ENCODE results near the gene PRELP. TPM values are rescaled to one million over a fixed set of nuclear protein-coding genes. Genes with fewer than 3 reads are reported as not detected.

PRELP gene
- total RNA-seq, 1 donor from 2014 or later, result 2.9 TPM

GRCh38 chr1:203519896-203520295 lies 44.3 kb downstream of the PRELP start:
- H3K4me1 Mint-ChIP-seq, result peaks cover 86% of the 10 kb centered on the region

DNA sequence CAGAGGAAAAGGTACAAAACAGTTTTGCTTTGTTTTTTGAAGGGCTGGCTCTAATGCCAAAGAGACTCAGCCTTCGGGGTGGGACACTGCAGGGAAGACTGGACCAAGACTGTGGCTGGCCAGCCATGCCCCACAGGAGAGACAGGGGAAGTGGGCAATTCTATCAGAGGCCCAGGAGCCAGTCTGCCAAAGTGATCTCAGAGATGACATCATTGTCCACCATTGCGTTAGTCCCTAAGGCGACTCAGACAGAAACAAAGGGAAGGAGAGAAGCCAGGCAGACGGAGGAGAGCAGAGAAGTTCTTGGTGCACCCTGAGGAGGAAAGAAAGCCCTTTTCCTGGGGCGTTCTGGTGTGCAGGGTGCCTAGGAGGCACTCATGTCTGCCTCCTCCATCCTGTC lies 44.7 kb downstream of the PRELP start:
- DNase-seq (ENCODE audit: low read depth, low spot score), result no peak
- no peak overlapping the region for H3K4me3 Mint-ChIP-seq
- no peaks in the 10 kb centered on the region for H3K9me3 Mint-ChIP-seq
- TF ChIP-seq, protein P1, sequence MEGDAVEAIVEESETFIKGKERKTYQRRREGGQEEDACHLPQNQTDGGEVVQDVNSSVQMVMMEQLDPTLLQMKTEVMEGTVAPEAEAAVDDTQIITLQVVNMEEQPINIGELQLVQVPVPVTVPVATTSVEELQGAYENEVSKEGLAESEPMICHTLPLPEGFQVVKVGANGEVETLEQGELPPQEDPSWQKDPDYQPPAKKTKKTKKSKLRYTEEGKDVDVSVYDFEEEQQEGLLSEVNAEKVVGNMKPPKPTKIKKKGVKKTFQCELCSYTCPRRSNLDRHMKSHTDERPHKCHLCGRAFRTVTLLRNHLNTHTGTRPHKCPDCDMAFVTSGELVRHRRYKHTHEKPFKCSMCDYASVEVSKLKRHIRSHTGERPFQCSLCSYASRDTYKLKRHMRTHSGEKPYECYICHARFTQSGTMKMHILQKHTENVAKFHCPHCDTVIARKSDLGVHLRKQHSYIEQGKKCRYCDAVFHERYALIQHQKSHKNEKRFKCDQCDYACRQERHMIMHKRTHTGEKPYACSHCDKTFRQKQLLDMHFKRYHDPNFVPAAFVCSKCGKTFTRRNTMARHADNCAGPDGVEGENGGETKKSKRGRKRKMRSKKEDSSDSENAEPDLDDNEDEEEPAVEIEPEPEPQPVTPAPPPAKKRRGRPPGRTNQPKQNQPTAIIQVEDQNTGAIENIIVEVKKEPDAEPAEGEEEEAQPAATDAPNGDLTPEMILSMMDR (conservative IDR thresholded peaks at IDR 0.05), result no peak
- peaks cover 85% of the 10 kb centered on the region for H3K4me1 Mint-ChIP-seq
- H3K27ac Mint-ChIP-seq (ENCODE audit: unreplicated experiment), result peak overlapping the region; percentile 53
- H3K27me3 Mint-ChIP-seq (ENCODE audit: low read depth), result no peaks in the 10 kb centered on the region
- H3K36me3 Mint-ChIP-seq (ENCODE audit: low read depth), result no peaks in the 10 kb centered on the region

More at GRCh38 chr1:203519896-203520295, 44.3 kb downstream of the PRELP start:
- no peak for DNase-seq (ENCODE audit: low read depth, low spot score)
- Mint-ChIP-seq H3K27me3 (ENCODE audit: low read depth) (no peaks in the 10 kb centered on the region), H3K36me3 (ENCODE audit: low read depth) (no peaks in the 10 kb centered on the region), H3K4me3 (no peak overlapping the region), H3K27ac (ENCODE audit: unreplicated experiment) (peak overlapping the region; percentile 16), H3K9me3 (no peaks in the 10 kb centered on the region)
- TF ChIP-seq, protein P1 (conservative IDR thresholded peaks at IDR 0.05), result no peak

DNA sequence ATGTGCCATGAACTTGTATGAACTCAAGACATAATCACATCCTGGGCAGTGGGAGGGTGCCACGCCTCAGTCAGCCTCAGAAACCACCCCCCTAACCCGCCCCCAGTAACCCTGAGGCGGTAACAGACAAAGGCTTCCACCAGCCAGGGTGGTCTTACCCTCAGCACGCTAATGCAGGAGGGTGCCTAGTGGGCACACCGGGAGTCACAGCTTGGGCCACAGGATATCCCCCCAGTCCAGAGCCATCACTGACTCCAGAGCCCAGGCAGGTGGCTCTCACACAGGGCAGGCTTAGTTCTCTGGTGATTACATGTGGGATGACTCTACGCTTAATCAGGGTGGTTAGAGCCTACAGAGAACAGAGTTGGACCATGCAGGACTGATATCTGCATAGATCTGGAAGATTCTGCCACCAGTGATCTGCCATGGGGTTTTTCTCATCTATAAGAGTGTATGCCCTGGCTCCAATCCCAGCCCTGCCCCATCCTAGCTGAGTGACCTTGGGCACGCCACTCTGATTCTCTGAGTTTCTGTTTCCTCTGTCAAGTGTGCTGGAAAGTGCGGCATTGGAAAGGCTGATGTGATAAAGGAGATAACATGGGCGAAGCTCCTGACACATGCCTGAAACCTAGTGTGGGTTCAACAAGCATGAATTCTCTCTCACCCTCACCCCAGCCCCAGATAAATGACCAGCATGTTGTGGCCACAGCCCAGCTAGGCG lies 45.6 kb downstream of the PRELP start:
- DNase-seq (ENCODE audit: low read depth, low spot score), result no peak
- Mint-ChIP-seq H3K9me3 (no peaks in the 10 kb centered on the region), H3K27ac (ENCODE audit: unreplicated experiment) (no peak overlapping the region), H3K27me3 (ENCODE audit: low read depth) (no peaks in the 10 kb centered on the region), H3K4me1 (peaks cover 81% of the 10 kb centered on the region), H3K4me3 (no peak overlapping the region), H3K36me3 (ENCODE audit: low read depth) (no peaks in the 10 kb centered on the region)
- TF ChIP-seq, protein P1 (conservative IDR thresholded peaks at IDR 0.05), result no peak

DNA sequence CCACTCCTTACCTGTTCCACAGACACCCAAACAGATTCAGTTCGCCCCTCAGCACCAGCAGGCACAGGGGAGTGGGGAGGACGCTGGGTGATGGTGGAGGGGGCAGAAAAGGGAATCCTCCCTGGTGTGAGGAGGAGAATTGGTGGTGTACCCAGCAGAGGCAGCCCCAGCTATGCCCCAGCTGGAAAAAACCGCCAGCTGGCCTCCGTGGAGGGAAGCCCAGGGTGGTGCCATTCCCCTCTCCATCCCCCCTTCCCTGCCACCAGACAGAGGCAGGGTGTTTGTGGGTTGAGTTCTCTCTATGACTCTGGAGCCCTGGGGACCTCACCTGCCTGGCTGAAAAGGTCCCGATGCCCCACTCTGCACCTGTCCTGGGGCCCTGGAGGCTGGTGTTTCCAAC lies 46.2 kb downstream of the PRELP start:
- Mint-ChIP-seq H3K9me3 (no peaks in the 10 kb centered on the region), H3K4me3 (no peak overlapping the region), H3K27me3 (ENCODE audit: low read depth) (no peaks in the 10 kb centered on the region), H3K4me1 (peaks cover 81% of the 10 kb centered on the region), H3K27ac (ENCODE audit: unreplicated experiment) (no peak overlapping the region), H3K36me3 (ENCODE audit: low read depth) (no peaks in the 10 kb centered on the region)
- TF ChIP-seq, protein P1 (conservative IDR thresholded peaks at IDR 0.05), result no peak
- DNase-seq (ENCODE audit: low read depth, low spot score), result no peak

GRCh38 chr1:203522237-203522636 lies 46.6 kb downstream of the PRELP start:
- TF ChIP-seq, protein P1 (conservative IDR thresholded peaks at IDR 0.05), result no peak
- no peak for DNase-seq (ENCODE audit: low read depth, low spot score)
- Mint-ChIP-seq H3K9me3 (no peaks in the 10 kb centered on the region), H3K36me3 (ENCODE audit: low read depth) (no peaks in the 10 kb centered on the region), H3K4me1 (peaks cover 82% of the 10 kb centered on the region), H3K4me3 (peak overlapping the region; percentile 7), H3K27ac (ENCODE audit: unreplicated experiment) (peak overlapping the region; percentile 83), H3K27me3 (ENCODE audit: low read depth) (no peaks in the 10 kb centered on the region)
